GM08714 (cell line): ENCODE data around the gene LRRC59.

ENCODE experiments used
- H3K4me3 ChIP-seq: fragments of 200-500 bp; sonication (Bioruptor generic); 2 replicates; pipeline ENCODE4 v1.5.1; 2014; ENCODE audit warnings: mild to moderate bottlenecking, low read length, inconsistent platforms
- ZNF274 ChIP-seq: IDR thresholded peaks from 2 replicates; pipeline ENCODE4 v1.6.1; 2012; ENCODE audit warnings: mild to moderate bottlenecking, low read depth, low read length

LRRC59 gene

GRCh38 chr17:50397111-50397918 lies at the start of gene LRRC59:
LRRC59 (minus strand) TSS chr17:50397523; CDS start chr17:50397317, 206 bp downstream.
- peak within 1 kb of the TSS; percentile 90 for H3K4me3 ChIP-seq
- TF ChIP-seq ZNF274: no peak

GRCh38 chr17:50445730-50446325 lies 48.5 kb upstream of the LRRC59 start:
- no peak for TF ChIP-seq ZNF274
- H3K4me3 ChIP-seq: no peak overlapping the region

GRCh38 chr17:50444841-50445715 lies 47.8 kb upstream of the LRRC59 start:
- H3K4me3 ChIP-seq: no peak overlapping the region
- no peak for TF ChIP-seq ZNF274

DNA sequence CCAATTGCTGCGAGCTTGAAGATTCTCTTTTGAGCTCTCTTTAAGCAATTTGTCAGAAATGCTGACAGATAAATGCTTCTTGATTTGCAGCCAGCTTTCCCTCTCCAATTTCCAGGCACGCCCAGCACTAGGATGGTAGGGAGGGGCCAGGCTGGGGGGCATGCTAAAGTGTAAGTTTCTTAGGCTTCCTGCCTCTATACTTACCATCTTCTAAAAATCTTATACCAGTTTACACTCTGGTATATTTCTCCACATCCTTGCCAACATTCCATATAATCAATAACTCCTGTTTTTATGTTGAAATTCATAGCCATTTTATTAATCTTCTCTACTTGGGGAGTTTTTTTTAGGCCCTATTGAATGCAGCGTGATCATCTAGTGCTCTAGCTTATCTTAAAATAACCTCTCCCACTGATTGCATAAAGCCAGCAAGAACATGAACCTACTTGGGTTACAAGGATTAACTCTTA lies 46.2 kb upstream of the LRRC59 start:
- no peak for TF ChIP-seq ZNF274
- no peak overlapping the region for H3K4me3 ChIP-seq

DNA sequence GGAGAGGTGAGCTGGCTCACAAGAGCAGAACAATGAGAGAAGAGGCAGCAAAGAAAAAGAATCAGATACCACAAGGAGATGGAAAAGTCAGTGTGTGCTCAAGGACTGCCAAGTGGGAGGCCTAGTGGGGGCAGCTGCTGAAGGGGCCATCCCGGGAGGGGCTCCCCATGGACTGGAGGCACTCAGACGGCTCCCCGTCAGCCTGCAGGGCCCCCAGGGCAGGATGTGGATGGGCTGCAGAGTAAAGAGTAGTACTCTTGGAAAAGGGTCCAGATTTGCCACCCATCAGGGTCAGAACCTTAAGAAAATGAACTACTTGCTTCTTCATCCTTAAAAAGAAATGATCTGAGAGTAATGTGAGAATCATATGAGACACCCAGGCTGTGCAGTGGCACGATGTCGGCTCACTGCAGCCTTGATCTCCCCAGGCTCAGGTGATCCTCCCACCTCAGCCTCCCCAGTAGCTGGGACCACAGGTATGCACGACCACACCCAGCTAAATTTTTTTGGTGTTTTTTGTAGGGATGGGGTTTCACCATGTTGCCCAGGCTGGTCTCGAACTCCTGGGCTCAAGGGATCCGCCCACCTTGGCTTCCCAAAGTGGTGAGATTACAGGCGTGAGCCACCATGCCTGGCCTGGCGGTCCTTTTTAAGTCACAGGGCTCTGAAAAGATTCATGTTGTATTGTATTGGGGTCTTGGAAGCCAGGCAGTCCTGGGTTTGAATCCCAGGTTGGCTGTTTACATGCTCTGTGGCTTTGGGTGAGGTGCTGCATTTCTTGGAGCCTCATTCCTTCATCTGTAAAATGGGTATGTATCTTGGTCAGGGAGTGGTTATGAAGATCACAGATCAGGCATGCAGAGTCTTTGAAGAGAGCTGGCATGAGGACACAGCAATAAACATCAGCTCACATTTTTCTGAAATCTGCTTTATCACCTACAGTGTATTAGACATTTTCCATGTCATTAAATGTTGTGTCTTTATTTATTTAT lies 43.8 kb upstream of the LRRC59 start:
- no peak for TF ChIP-seq ZNF274
- H3K4me3 ChIP-seq: no peak overlapping the region

DNA sequence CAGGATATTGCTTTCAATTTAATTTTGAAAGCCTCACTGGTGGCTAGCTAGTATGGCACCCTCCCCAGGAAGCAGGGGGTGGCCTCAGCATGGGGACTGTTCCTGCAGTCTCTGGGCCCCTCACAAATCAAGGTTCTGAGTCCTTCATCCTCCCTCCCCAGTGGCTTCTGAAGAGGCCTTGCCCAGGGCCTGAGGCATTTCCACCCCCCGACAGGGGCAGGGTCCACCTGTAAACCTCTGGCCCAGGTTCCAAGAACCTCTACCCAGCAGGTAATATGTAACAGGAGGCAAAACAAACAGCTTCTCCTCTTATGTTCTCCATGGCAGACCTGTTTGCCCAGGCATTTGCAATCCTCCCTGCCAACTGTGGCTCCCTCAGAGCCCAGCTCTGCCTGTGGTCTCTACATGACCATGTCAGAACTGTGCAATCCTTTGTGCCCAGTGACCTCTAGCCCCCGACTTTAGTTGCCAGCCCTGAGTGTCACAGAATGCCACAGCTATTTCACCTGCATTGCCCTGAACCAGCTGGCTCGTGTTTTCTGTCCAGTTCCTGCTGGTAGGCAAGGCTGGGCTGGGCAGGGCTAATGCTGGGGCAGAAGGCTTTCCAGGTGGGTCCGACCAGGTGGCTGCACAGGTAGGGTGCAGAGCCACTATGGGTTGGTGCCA lies 43.0 kb upstream of the LRRC59 start:
- no peak for TF ChIP-seq ZNF274
- no peak overlapping the region for H3K4me3 ChIP-seq

DNA sequence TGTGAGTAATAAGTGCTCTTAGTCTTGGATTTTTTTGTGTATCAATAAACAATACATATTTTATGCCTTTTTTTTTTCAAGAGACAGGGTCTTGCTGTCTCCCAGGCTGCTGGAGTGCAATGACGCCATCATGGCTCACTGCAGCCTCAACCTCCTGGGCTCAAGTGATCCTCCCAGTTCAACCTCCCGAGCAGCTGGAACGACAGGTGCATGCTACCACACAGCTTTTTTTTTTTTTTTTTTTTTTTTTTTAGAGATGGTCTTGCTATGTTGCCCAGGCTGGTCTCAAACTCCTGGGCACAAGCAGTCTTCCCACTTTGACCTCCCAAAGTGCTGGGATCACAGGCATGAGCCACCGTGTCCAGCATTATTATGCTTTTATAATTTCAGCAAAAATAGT lies 41.7 kb upstream of the LRRC59 start:
- no peak for TF ChIP-seq ZNF274
- no peak overlapping the region for H3K4me3 ChIP-seq

- H3K4me3 ChIP-seq: no peak overlapping the region
Observed at GRCh38 chr17:50437409-50437808, 40.1 kb upstream of the LRRC59 start.

DNA sequence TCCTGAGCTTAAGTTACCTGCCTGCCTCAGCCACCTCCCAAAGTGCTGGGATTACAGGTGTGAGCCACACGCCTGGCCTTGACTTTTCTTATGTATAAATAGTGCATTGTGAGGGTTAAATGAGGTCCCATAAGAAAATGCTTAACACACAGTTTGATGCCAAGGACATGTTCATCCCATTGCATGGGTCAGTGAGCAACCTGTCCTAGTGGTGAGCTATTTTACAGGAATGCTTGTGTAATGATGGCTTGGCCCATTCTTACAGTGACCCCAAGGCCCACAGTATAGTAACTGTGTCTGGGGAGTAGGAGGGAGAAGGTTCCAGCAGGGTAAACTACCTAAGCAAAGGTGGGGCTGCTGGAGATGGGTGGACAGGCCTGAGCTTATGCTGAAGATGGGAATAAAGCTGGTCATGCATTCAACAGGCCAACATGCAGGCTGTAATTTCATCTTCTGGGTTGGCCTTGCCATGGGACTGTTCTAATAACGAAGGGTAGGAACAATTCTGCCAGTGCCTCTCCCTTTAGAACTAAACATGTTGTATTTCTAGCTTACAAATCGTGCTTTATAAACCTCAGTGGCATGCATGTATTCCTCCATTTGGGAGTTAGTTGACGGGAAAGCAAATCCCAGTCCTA lies 34.9 kb upstream of the LRRC59 start:
- no peak for TF ChIP-seq ZNF274

More at GRCh38 chr17:50437409-50437808, 40.1 kb upstream of the LRRC59 start:
- no peak for TF ChIP-seq ZNF274

GRCh38 chr17:50430821-50431618 lies 33.7 kb upstream of the LRRC59 start:
- no peak for TF ChIP-seq ZNF274
- no peak overlapping the region for H3K4me3 ChIP-seq

More for the DNA sequence above, 34.9 kb upstream of the LRRC59 start:
- H3K4me3 ChIP-seq: no peak overlapping the region

- H3K4me3 ChIP-seq: no peak overlapping the region
- no peak for TF ChIP-seq ZNF274
Observed at GRCh38 chr17:50429793-50430192, 32.5 kb upstream of the LRRC59 start.
